CD14-positive monocyte (primary cell): ENCODE measurements around the gene CLDN22. TPM values are rescaled to one million over a fixed set of nuclear protein-coding genes. Genes with fewer than 3 reads are reported as not detected.

ENCODE experiments used
- DNase-seq, 3 donors: peaks; one replicate each; pipeline ENCODE4 v3.0.0-alpha.2; 2011 to 2022
- H2AFZ ChIP-seq: 2 replicates; pipeline ENCODE4 v1.6.0; 2012; ENCODE audit warnings: mild to moderate bottlenecking, low read depth, low read length, inconsistent platforms; ENCODE audit not compliant: insufficient read depth, poor library complexity, severe bottlenecking
- H3K27ac ChIP-seq, 2 donors: 1 replicate in 1 of 2; 2 replicates in 1 of 2; pipeline ENCODE4 v1.5.1; 2012 to 2013; ENCODE audit warnings: low read length in 2 of 2, control low read depth in 1 of 2, inconsistent platforms in 1 of 2, low read depth in 1 of 2, mild to moderate bottlenecking in 1 of 2
- H3K27me3 ChIP-seq, 2 donors: one replicate each; pipeline versions ENCODE4 v1.6.0 to v1.6.1; 2011 to 2013; ENCODE audit warnings: low read length in 2 of 2; ENCODE audit not compliant: control insufficient read depth in 2 of 2, insufficient read depth in 2 of 2
- H3K36me3 ChIP-seq, 2 donors: replicated peaks in 1 of 2; 1 replicate in 1 of 2; 2 replicates in 1 of 2; pipeline versions ENCODE4 v1.5.1 to v1.6.1; 2012 to 2013; ENCODE audit warnings: low read length in 2 of 2, control low read depth in 1 of 2, inconsistent platforms in 1 of 2, mild to moderate bottlenecking in 1 of 2; ENCODE audit not compliant: insufficient read depth in 2 of 2, control insufficient read depth in 1 of 2
- H3K4me1 ChIP-seq, 2 donors: 1 replicate in 1 of 2; 2 replicates in 1 of 2; pipeline versions ENCODE4 v1.5.1 to v1.6.1; 2012 to 2013; ENCODE audit warnings: low read length in 2 of 2, control low read depth in 1 of 2, inconsistent platforms in 1 of 2, mild to moderate bottlenecking in 1 of 2, moderate library complexity in 1 of 2; ENCODE audit not compliant: insufficient read depth in 2 of 2, control insufficient read depth in 1 of 2
- H3K4me2 ChIP-seq: replicated peaks from 2 replicates; pipeline ENCODE3; 2012; ENCODE audit warnings: low read length, moderate library complexity, mild to moderate bottlenecking; ENCODE audit not compliant: poor library complexity, severe bottlenecking; ENCODE audit errors: extremely low read depth
- H3K4me3 ChIP-seq, 3 experiments: fragments of 200-600 bp in 1 of 3; sonication (generic) in 1 of 3; replicated peaks in 1 of 3; 1 replicate in 2 of 3; 2 replicates in 1 of 3; pipeline ENCODE4 v1.5.1; 2011 to 2013; ENCODE audit warnings: low read length in 3 of 3, mild to moderate bottlenecking in 3 of 3, control low read depth in 2 of 3, low read depth in 2 of 3, inconsistent platforms in 1 of 3, moderate library complexity in 1 of 3
- H3K79me2 ChIP-seq: 2 replicates; pipeline ENCODE4 v1.6.0; 2012; ENCODE audit warnings: mild to moderate bottlenecking, control low read depth, inconsistent platforms, low read length, moderate library complexity; ENCODE audit not compliant: insufficient read depth
- H3K9ac ChIP-seq: 2 replicates; pipeline ENCODE4 v1.6.0; 2017; ENCODE audit warnings: low read length, mild to moderate bottlenecking; ENCODE audit not compliant: insufficient read depth, poor library complexity, severe bottlenecking
- H3K9me3 ChIP-seq, 2 donors: replicated peaks in 1 of 2; 1 replicate in 1 of 2; 2 replicates in 1 of 2; pipeline versions ENCODE4 v1.5.1 to v1.6.1; 2012 to 2013; ENCODE audit warnings: low read length in 2 of 2, control low read depth in 1 of 2; ENCODE audit not compliant: control insufficient read depth in 1 of 2, insufficient read depth in 1 of 2
- H4K20me1 ChIP-seq: 2 replicates; pipeline ENCODE4 v1.6.0; 2012; ENCODE audit warnings: mild to moderate bottlenecking, low read length, control low read depth, moderate library complexity; ENCODE audit not compliant: insufficient read depth
- H3K27ac Mint-ChIP-seq, 7 donors: one replicate each; pipeline ENCODE4 v1.8.0; 2020; ENCODE audit warnings: mild to moderate bottlenecking in 7 of 7, mixed read lengths in 7 of 7, moderate library complexity in 6 of 7, inconsistent platforms in 2 of 7
- H3K27me3 Mint-ChIP-seq, 3 donors: one replicate each; pipeline ENCODE4 v1.8.0; 2021 to 2022; ENCODE audit warnings: low read depth in 3 of 3, mild to moderate bottlenecking in 3 of 3, mixed read lengths in 3 of 3, moderate library complexity in 3 of 3, inconsistent platforms in 1 of 3
- H3K36me3 Mint-ChIP-seq, 2 donors: one replicate each; pipeline ENCODE4 v1.8.0; 2020; ENCODE audit warnings: mixed read lengths in 2 of 2, inconsistent platforms in 1 of 2, mild to moderate bottlenecking in 1 of 2
- H3K4me1 Mint-ChIP-seq: one replicate; pipeline ENCODE4 v1.8.0; 2020; ENCODE audit warnings: mild to moderate bottlenecking, mixed read lengths
- H3K4me3 Mint-ChIP-seq, 2 donors: one replicate each; pipeline ENCODE4 v1.8.0; 2020; ENCODE audit warnings: mild to moderate bottlenecking in 2 of 2, mixed read lengths in 2 of 2, moderate library complexity in 1 of 2
- H3K9me3 Mint-ChIP-seq, 7 donors: one replicate each; pipeline ENCODE4 v1.8.0; 2020 to 2022; ENCODE audit warnings: mixed read lengths in 7 of 7, mild to moderate bottlenecking in 6 of 7, moderate library complexity in 6 of 7, inconsistent platforms in 2 of 7
- WGBS: methylation state at CpG from one replicate; pipeline ENCODE4 v1.1.5; 2013; ENCODE audit warnings: missing lambda C conversion rate; ENCODE audit not compliant: insufficient coverage; 5-methylcytosine and 5-hydroxymethylcytosine counted together
- intact Hi-C, 2 donors: fragments of 100-400 bp; cut with micrococcal nuclease; formaldehyde crosslinking; loops; one replicate each; pipeline versions ENCODE4 v1.15.0 to v1.15.1; 2023
- polyA plus RNA-seq, 3 donors: library from polyadenylated mRNA; depleted of rRNA in 1 of 3; unstranded in 2 of 3; stranded (reverse) in 1 of 3; fragments of 300-500 nt in 2 of 3; fragments of >200 nt in 1 of 3; fragmentation: Illumina TruSeq in 2 of 3; gene quantifications; 1 replicate in 2 of 3; 2 replicates in 1 of 3; pipeline ENCODE4 v1.2.3, GENCODE V29; 2012 to 2021
- TF ChIP-seq, protein P1 (sequence below): fragments of 200-600 bp; IDR thresholded peaks from one replicate; pipeline ENCODE4 v1.8.0; 2022; ENCODE audit warnings: antibody characterized with exemption, mild to moderate bottlenecking

The CLDN22 gene
- polyA plus RNA-seq, 3 donors, result not detected

DNA sequence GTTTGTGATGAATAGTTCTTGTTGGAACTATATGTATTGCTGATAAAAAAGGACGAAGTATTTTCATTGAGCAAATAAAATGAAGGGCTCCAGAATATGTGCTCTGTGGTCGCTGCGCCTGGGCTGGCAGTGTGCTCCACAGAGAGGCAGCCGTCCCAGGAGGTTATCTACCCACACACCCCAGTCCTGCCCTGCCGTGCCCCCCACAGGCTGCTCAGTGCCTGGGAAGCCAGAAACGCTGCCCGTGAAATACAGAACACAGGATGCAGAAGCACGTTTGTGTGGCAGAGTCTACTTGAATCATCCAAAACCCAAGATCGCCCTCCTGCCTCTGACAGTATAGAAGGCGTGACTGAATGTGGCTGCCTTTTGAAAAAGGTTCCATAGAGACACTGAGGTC, 1.4 kb downstream of the CLDN22 start:
- no peaks in the 10 kb centered on the region for H3K4me1 ChIP-seq
- H3K9me3 ChIP-seq, result no peaks in the 10 kb centered on the region
- no peaks in the 10 kb centered on the region for H4K20me1 ChIP-seq
- no peak overlapping the region for H3K9ac ChIP-seq
- no peaks in the 10 kb centered on the region for H3K79me2 ChIP-seq
- no peak overlapping the region for H3K4me2 ChIP-seq
- no peak overlapping the region for H3K4me3 ChIP-seq
- peak overlapping the region in 1 of 7 donors; percentile 47 for H3K27ac Mint-ChIP-seq
- H3K27me3 ChIP-seq, result no peaks in the 10 kb centered on the region
- intact Hi-C loops, result no loop called here
- H3K9me3 Mint-ChIP-seq, result no peaks in the 10 kb centered on the region
- H3K4me3 Mint-ChIP-seq, result no peak overlapping the region
- no peak overlapping the region for H3K27ac ChIP-seq
- peaks cover 0 to 5% of the 10 kb centered on the region in 2 donors for H3K36me3 Mint-ChIP-seq
- DNase-seq, result no peak
- no peaks in the 10 kb centered on the region for H3K4me1 Mint-ChIP-seq
- no peak overlapping the region for H2AFZ ChIP-seq
- peaks cover 0 to under 1% (median 0%) of the 10 kb centered on the region in 3 donors for H3K27me3 Mint-ChIP-seq
- no peaks in the 10 kb centered on the region for H3K36me3 ChIP-seq
- 94% methylated on average over 7 of the region's 10 CpGs for WGBS
- TF ChIP-seq, protein P1, sequence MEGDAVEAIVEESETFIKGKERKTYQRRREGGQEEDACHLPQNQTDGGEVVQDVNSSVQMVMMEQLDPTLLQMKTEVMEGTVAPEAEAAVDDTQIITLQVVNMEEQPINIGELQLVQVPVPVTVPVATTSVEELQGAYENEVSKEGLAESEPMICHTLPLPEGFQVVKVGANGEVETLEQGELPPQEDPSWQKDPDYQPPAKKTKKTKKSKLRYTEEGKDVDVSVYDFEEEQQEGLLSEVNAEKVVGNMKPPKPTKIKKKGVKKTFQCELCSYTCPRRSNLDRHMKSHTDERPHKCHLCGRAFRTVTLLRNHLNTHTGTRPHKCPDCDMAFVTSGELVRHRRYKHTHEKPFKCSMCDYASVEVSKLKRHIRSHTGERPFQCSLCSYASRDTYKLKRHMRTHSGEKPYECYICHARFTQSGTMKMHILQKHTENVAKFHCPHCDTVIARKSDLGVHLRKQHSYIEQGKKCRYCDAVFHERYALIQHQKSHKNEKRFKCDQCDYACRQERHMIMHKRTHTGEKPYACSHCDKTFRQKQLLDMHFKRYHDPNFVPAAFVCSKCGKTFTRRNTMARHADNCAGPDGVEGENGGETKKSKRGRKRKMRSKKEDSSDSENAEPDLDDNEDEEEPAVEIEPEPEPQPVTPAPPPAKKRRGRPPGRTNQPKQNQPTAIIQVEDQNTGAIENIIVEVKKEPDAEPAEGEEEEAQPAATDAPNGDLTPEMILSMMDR, result no peak

DNA sequence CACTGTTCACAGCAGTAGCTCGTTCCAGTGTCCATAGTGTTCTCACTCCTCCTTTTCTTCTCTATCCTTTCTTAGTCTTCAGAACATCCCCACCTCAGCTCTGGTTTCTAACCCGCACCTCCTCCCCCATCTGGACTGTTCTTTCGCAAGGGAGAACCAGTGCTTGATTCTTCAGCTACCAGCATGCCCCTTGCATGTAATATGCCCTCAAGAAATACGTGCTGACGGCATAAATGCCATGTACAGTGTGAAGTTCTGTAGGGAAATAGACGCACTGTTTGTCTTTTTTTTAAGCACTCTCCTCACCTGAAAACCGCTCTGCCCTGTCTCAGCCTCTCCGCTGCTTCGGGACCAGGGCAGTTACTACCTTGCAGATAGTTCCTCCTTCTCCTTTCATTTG, 5.3 kb downstream of the CLDN22 start:
- Mint-ChIP-seq H3K4me3 (no peak overlapping the region), H3K36me3 (peaks cover 2 to 5% of the 10 kb centered on the region in 2 donors), H3K27ac (no peak overlapping the region), H3K9me3 (peaks cover 0 to 2% (median 0%) of the 10 kb centered on the region in 7 donors), H3K4me1 (no peaks in the 10 kb centered on the region), H3K27me3 (peaks cover 0 to 5% (median 0%) of the 10 kb centered on the region in 3 donors)
- TF ChIP-seq, protein P1, result no peak
- Histone ChIP-seq H3K9me3 (no peaks in the 10 kb centered on the region), H3K36me3 (no peaks in the 10 kb centered on the region), H2AFZ (no peak overlapping the region), H3K4me2 (no peak overlapping the region), H3K27ac (no peak overlapping the region), H3K4me3 (no peak overlapping the region), H3K9ac (no peak overlapping the region), H4K20me1 (no peaks in the 10 kb centered on the region), H3K27me3 (no peaks in the 10 kb centered on the region), H3K4me1 (no peaks in the 10 kb centered on the region), H3K79me2 (no peaks in the 10 kb centered on the region)
- 74% methylated on average over 5 of the region's 9 CpGs for WGBS
- no peak for DNase-seq
- intact Hi-C loops, result no loop called here
